Measurements from ENCODE around the gene RUVBL2. TPM values are rescaled to one million over a fixed set of nuclear protein-coding genes. Genes with fewer than 3 reads are reported as not detected.

The RUVBL2 gene
- total RNA-seq, 1 donor from 2014 or later: 80.6 TPM

GRCh38 chr19:48999481-49000325, 6.0 kb downstream of the RUVBL2 start:
- H3K4me1 Mint-ChIP-seq (ENCODE audit: unreplicated experiment): peaks cover 10% of the 10 kb centered on the region
- peaks cover 4% of the 10 kb centered on the region for H3K27me3 Mint-ChIP-seq (ENCODE audit: unreplicated experiment)
- peak; percentile 83 for DNase-seq (ENCODE audit: low spot score)
- peaks cover 5% of the 10 kb centered on the region for H3K36me3 Mint-ChIP-seq (ENCODE audit: low read depth, unreplicated experiment)
- H3K9me3 Mint-ChIP-seq (ENCODE audit: unreplicated experiment): no peaks in the 10 kb centered on the region
- TF ChIP-seq CTCF (IDR thresholded peaks at IDR 0.05; ENCODE audit: unreplicated experiment): peak; percentile 72
- H3K27ac Mint-ChIP-seq (ENCODE audit: unreplicated experiment): no peak overlapping the region
- H3K4me3 Mint-ChIP-seq (ENCODE audit: unreplicated experiment): no peak overlapping the region

DNA sequence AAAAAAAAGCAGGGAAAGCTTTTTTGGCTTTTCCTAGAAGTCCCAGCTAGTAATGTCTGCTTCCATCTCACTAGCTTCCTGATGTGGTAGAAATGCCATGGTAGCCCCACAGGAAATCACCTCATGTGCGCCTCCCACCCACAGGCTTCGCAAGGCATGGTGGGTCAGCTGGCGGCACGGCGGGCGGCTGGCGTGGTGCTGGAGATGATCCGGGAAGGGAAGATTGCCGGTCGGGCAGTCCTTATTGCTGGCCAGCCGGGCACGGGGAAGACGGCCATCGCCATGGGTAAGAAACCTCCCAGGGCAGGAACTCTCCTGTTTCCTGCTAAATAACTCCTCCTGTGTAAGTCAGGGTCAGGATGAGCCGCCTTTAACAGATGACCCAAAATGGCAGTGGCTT, 10.4 kb downstream of the RUVBL2 start:
- H3K4me3 Mint-ChIP-seq (ENCODE audit: unreplicated experiment): peak overlapping the region; percentile 59

GRCh38 chr19:49004964-49005614, 11.4 kb downstream of the RUVBL2 start:
- no peaks in the 10 kb centered on the region for H3K4me1 Mint-ChIP-seq (ENCODE audit: unreplicated experiment)
- H3K27ac Mint-ChIP-seq (ENCODE audit: unreplicated experiment): no peak overlapping the region

More for the DNA sequence above, 10.4 kb downstream of the RUVBL2 start:
- no peak for TF ChIP-seq CTCF (IDR thresholded peaks at IDR 0.05; ENCODE audit: unreplicated experiment)
- Mint-ChIP-seq H3K36me3 (ENCODE audit: low read depth, unreplicated experiment) (peaks cover 14% of the 10 kb centered on the region), H3K27ac (ENCODE audit: unreplicated experiment) (peak overlapping the region; percentile 36), H3K4me1 (ENCODE audit: unreplicated experiment) (no peaks in the 10 kb centered on the region), H3K9me3 (ENCODE audit: unreplicated experiment) (no peaks in the 10 kb centered on the region), H3K27me3 (ENCODE audit: unreplicated experiment) (peaks cover 5% of the 10 kb centered on the region)
- no peak for DNase-seq (ENCODE audit: low spot score)

GRCh38 chr19:49006905-49007304, 13.2 kb downstream of the RUVBL2 start:
- H3K9me3 Mint-ChIP-seq (ENCODE audit: unreplicated experiment): no peaks in the 10 kb centered on the region
- no peak overlapping the region for H3K27ac Mint-ChIP-seq (ENCODE audit: unreplicated experiment)
- TF ChIP-seq CTCF (IDR thresholded peaks at IDR 0.05; ENCODE audit: unreplicated experiment): no peak
- DNase-seq (ENCODE audit: low spot score): no peak
- H3K36me3 Mint-ChIP-seq (ENCODE audit: low read depth, unreplicated experiment): peaks cover 17% of the 10 kb centered on the region
- peaks cover 5% of the 10 kb centered on the region for H3K27me3 Mint-ChIP-seq (ENCODE audit: unreplicated experiment)
- no peaks in the 10 kb centered on the region for H3K4me1 Mint-ChIP-seq (ENCODE audit: unreplicated experiment)
- no peak overlapping the region for H3K4me3 Mint-ChIP-seq (ENCODE audit: unreplicated experiment)

More at GRCh38 chr19:49004964-49005614, 11.4 kb downstream of the RUVBL2 start:
- no peak for TF ChIP-seq CTCF (IDR thresholded peaks at IDR 0.05; ENCODE audit: unreplicated experiment)
- no peak overlapping the region for H3K4me3 Mint-ChIP-seq (ENCODE audit: unreplicated experiment)
- peaks cover 5% of the 10 kb centered on the region for H3K27me3 Mint-ChIP-seq (ENCODE audit: unreplicated experiment)
- peaks cover 12% of the 10 kb centered on the region for H3K36me3 Mint-ChIP-seq (ENCODE audit: low read depth, unreplicated experiment)
- DNase-seq (ENCODE audit: low spot score): no peak
- H3K9me3 Mint-ChIP-seq (ENCODE audit: unreplicated experiment): no peaks in the 10 kb centered on the region

DNA sequence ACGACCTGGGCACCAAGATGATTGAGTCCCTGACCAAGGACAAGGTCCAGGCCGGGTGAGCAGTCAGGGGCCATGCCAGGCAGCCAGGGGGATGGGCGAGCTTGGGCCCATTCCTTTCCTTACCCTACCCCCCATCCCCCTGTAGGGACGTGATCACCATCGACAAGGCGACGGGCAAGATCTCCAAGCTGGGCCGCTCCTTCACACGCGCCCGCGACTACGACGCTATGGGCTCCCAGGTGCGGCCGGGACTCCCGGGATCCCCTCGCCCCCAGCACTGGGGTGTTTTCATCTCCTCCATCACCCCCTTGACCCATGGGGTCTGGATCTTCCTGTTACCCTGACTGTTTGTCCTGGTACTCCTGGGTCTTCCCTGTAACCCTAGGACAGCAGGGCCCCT, 16.1 kb downstream of the RUVBL2 start:
- Mint-ChIP-seq H3K36me3 (ENCODE audit: low read depth, unreplicated experiment) (peaks cover 27% of the 10 kb centered on the region), H3K27ac (ENCODE audit: unreplicated experiment) (no peak overlapping the region), H3K4me3 (ENCODE audit: unreplicated experiment) (no peak overlapping the region), H3K27me3 (ENCODE audit: unreplicated experiment) (peaks cover 6% of the 10 kb centered on the region), H3K9me3 (ENCODE audit: unreplicated experiment) (no peaks in the 10 kb centered on the region), H3K4me1 (ENCODE audit: unreplicated experiment) (no peaks in the 10 kb centered on the region)
- TF ChIP-seq CTCF (IDR thresholded peaks at IDR 0.05; ENCODE audit: unreplicated experiment): no peak
- DNase-seq (ENCODE audit: low spot score): no peak

Measured in endothelial cell (in vitro differentiated cells).